Neural cell (in vitro differentiated cells): ENCODE results near the gene CTBP2. TPM values are rescaled to one million over a fixed set of nuclear protein-coding genes. Genes with fewer than 3 reads are reported as not detected.

Experiments
- H2AFZ ChIP-seq: fragments of 200-600, 300-800 bp; sonication (generic), shearing (Covaris generic); 2 replicates; pipeline ENCODE4 v1.6.0; 2014; ENCODE audit warnings: low read depth, mild to moderate bottlenecking, antibody characterized with exemption, low read length, moderate library complexity
- H3F3A ChIP-seq: fragments of 200-600 bp; shearing (Covaris generic); 2 replicates; pipeline ENCODE4 v1.6.1; 2016; ENCODE audit warnings: mild to moderate bottlenecking, moderate library complexity, mixed read lengths, antibody characterized with exemption, low read length; ENCODE audit not compliant: insufficient read depth, poor library complexity, severe bottlenecking
- H3K27ac ChIP-seq: fragments of 200-600, 300-800 bp; sonication (generic), shearing (Covaris generic); 2 replicates; pipeline ENCODE4 v1.5.1; 2014; ENCODE audit warnings: mild to moderate bottlenecking, low read length, moderate library complexity
- H3K27me3 ChIP-seq: fragments of 300-800, 200-600 bp; sonication (generic), shearing (Covaris generic); 2 replicates; pipeline ENCODE4 v1.6.0; 2014; ENCODE audit warnings: mild to moderate bottlenecking, low read depth, low read length, moderate library complexity; ENCODE audit not compliant: insufficient read depth
- H3K36me3 ChIP-seq: fragments of 300-800, 200-600 bp; sonication (generic), shearing (Covaris generic); 2 replicates; pipeline ENCODE4 v1.5.1; 2014; ENCODE audit warnings: mild to moderate bottlenecking, antibody characterized with exemption, low read length, moderate library complexity; ENCODE audit not compliant: insufficient read depth
- H3K4me2 ChIP-seq: fragments of 300-800, 200-600 bp; sonication (generic), shearing (Covaris generic); 2 replicates; pipeline ENCODE4 v1.6.0; 2014; ENCODE audit warnings: mild to moderate bottlenecking, low read length
- H3K4me3 ChIP-seq: fragments of 300-800, 200-600 bp; sonication (generic), shearing (Covaris generic); 2 replicates; pipeline ENCODE4 v1.5.1; 2014; ENCODE audit warnings: mild to moderate bottlenecking, low read length, moderate library complexity
- H3K79me2 ChIP-seq: fragments of 200-600 bp; shearing (Covaris generic); replicated peaks from 2 replicates; pipeline ENCODE4 v1.6.0; 2014; ENCODE audit warnings: mild to moderate bottlenecking, low read length, moderate library complexity; ENCODE audit not compliant: insufficient read depth
- H3K9ac ChIP-seq: fragments of 300-800, 200-600 bp; sonication (generic), shearing (Covaris generic); 2 replicates; pipeline ENCODE4 v1.6.1; 2016; ENCODE audit warnings: mild to moderate bottlenecking, low read length, mixed read lengths
- H3K9me2 ChIP-seq: fragments of 200-600 bp; shearing (Covaris generic); 2 replicates; pipeline ENCODE4 v1.6.1; 2016; ENCODE audit warnings: mild to moderate bottlenecking, low read length, mixed read lengths; ENCODE audit not compliant: insufficient read depth
- H3K9me3 ChIP-seq: fragments of 200-600, 300-800 bp; sonication (generic), shearing (Covaris generic); 2 replicates; pipeline ENCODE4 v1.6.1; 2016; ENCODE audit warnings: mild to moderate bottlenecking, mixed run types, low read length, moderate library complexity, mixed read lengths
- H4K20me1 ChIP-seq: fragments of 200-600 bp; shearing (Covaris generic); 2 replicates; pipeline ENCODE4 v1.6.1; 2016; ENCODE audit warnings: mild to moderate bottlenecking, mixed run types; ENCODE audit not compliant: insufficient read depth
- EP300 ChIP-seq: fragments of 450-650 bp; conservative IDR thresholded peaks from 2 replicates; pipeline ENCODE4 v1.6.1; 2014; ENCODE audit warnings: antibody characterized with exemption, mild to moderate bottlenecking, moderate library complexity; ENCODE audit not compliant: poor library complexity, severe bottlenecking
- EZH2 ChIP-seq: fragments of 200-600, 300-800 bp; shearing (Covaris generic), sonication (generic); IDR thresholded peaks from 2 replicates; pipeline ENCODE4 v1.6.1; 2014; ENCODE audit warnings: antibody characterized with exemption, low read length, borderline replicate concordance, mild to moderate bottlenecking; ENCODE audit not compliant: insufficient read depth, poor library complexity, severe bottlenecking
- MXI1 ChIP-seq: fragments of 450-650 bp; conservative IDR thresholded peaks from 2 replicates; pipeline ENCODE4 v1.6.1; 2014; ENCODE audit warnings: antibody characterized with exemption, mild to moderate bottlenecking; ENCODE audit not compliant: poor library complexity, severe bottlenecking
- POLR2AphosphoS5 ChIP-seq: IDR thresholded peaks from 2 replicates; pipeline ENCODE4 v1.6.1; 2012
- RAD21 ChIP-seq: fragments of 450-650 bp; conservative IDR thresholded peaks from 2 replicates; pipeline ENCODE4 v1.6.1; 2014; ENCODE audit warnings: antibody characterized with exemption, mild to moderate bottlenecking, moderate library complexity
- SMC3 ChIP-seq: fragments of 450-650 bp; conservative IDR thresholded peaks from 2 replicates; pipeline ENCODE4 v1.6.1; 2014; ENCODE audit warnings: antibody characterized with exemption, mild to moderate bottlenecking, moderate library complexity; ENCODE audit not compliant: poor library complexity
- TAF1 ChIP-seq: IDR thresholded peaks from 2 replicates; pipeline ENCODE4 v1.6.1; 2012; ENCODE audit warnings: low read depth
- polyA plus RNA-seq: library from polyadenylated mRNA; depleted of rRNA; stranded (reverse); fragments of >200 nt; gene quantifications from 2 replicates; pipeline ENCODE4 v1.2.3, GENCODE V29; 2014
- TF ChIP-seq, protein P1 (sequence below): IDR thresholded peaks from 2 replicates; pipeline ENCODE4 v1.6.1; 2012; ENCODE audit warnings: borderline replicate concordance
- TF ChIP-seq, protein P2 (sequence below): fragments of 450-650 bp; IDR thresholded peaks from 2 replicates; pipeline ENCODE4 v1.5.1; 2014; ENCODE audit warnings: antibody characterized with exemption, mild to moderate bottlenecking, moderate library complexity; ENCODE audit not compliant: poor library complexity, severe bottlenecking

Gene CTBP2
- polyA plus RNA-seq, 1 donor from 2014 or later, result 59.5 TPM

GRCh38 chr10:125091891-125092290 lies 68.5 kb downstream of the CTBP2 start:
- no peak overlapping the region for H3K4me3 ChIP-seq
- H3K27ac ChIP-seq, result no peak overlapping the region
- H3K4me2 ChIP-seq, result no peak overlapping the region
- no peaks in the 10 kb centered on the region for H3F3A ChIP-seq
- no peaks in the 10 kb centered on the region for H4K20me1 ChIP-seq
- H3K9me3 ChIP-seq, result no peaks in the 10 kb centered on the region
- no peak overlapping the region for H3K9ac ChIP-seq
- no peaks in the 10 kb centered on the region for H3K9me2 ChIP-seq
- H3K36me3 ChIP-seq, result no peaks in the 10 kb centered on the region
- peaks cover 23% of the 10 kb centered on the region for H3K79me2 ChIP-seq
- TF ChIP-seq EZH2, result no peak
- TF ChIP-seq TAF1, result no peak
- no peak for TF ChIP-seq RAD21
- TF ChIP-seq EP300, result no peak
- no peak for TF ChIP-seq MXI1
- no peak for TF ChIP-seq POLR2AphosphoS5
- TF ChIP-seq, protein P1, sequence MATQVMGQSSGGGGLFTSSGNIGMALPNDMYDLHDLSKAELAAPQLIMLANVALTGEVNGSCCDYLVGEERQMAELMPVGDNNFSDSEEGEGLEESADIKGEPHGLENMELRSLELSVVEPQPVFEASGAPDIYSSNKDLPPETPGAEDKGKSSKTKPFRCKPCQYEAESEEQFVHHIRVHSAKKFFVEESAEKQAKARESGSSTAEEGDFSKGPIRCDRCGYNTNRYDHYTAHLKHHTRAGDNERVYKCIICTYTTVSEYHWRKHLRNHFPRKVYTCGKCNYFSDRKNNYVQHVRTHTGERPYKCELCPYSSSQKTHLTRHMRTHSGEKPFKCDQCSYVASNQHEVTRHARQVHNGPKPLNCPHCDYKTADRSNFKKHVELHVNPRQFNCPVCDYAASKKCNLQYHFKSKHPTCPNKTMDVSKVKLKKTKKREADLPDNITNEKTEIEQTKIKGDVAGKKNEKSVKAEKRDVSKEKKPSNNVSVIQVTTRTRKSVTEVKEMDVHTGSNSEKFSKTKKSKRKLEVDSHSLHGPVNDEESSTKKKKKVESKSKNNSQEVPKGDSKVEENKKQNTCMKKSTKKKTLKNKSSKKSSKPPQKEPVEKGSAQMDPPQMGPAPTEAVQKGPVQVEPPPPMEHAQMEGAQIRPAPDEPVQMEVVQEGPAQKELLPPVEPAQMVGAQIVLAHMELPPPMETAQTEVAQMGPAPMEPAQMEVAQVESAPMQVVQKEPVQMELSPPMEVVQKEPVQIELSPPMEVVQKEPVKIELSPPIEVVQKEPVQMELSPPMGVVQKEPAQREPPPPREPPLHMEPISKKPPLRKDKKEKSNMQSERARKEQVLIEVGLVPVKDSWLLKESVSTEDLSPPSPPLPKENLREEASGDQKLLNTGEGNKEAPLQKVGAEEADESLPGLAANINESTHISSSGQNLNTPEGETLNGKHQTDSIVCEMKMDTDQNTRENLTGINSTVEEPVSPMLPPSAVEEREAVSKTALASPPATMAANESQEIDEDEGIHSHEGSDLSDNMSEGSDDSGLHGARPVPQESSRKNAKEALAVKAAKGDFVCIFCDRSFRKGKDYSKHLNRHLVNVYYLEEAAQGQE, result no peak
- TF ChIP-seq SMC3, result no peak
- TF ChIP-seq, protein P2, sequence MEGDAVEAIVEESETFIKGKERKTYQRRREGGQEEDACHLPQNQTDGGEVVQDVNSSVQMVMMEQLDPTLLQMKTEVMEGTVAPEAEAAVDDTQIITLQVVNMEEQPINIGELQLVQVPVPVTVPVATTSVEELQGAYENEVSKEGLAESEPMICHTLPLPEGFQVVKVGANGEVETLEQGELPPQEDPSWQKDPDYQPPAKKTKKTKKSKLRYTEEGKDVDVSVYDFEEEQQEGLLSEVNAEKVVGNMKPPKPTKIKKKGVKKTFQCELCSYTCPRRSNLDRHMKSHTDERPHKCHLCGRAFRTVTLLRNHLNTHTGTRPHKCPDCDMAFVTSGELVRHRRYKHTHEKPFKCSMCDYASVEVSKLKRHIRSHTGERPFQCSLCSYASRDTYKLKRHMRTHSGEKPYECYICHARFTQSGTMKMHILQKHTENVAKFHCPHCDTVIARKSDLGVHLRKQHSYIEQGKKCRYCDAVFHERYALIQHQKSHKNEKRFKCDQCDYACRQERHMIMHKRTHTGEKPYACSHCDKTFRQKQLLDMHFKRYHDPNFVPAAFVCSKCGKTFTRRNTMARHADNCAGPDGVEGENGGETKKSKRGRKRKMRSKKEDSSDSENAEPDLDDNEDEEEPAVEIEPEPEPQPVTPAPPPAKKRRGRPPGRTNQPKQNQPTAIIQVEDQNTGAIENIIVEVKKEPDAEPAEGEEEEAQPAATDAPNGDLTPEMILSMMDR, result no peak
- no peaks in the 10 kb centered on the region for H3K27me3 ChIP-seq
- no peak overlapping the region for H2AFZ ChIP-seq

- no peaks in the 10 kb centered on the region for H3K36me3 ChIP-seq
- peaks cover 21% of the 10 kb centered on the region for H3K79me2 ChIP-seq
- no peak overlapping the region for H3K4me2 ChIP-seq
- H3K9me3 ChIP-seq, result no peaks in the 10 kb centered on the region
- no peaks in the 10 kb centered on the region for H3K9me2 ChIP-seq
- no peak overlapping the region for H2AFZ ChIP-seq
- TF ChIP-seq, protein P1, result no peak
- TF ChIP-seq, protein P2, result no peak
- no peak for TF ChIP-seq POLR2AphosphoS5
- TF ChIP-seq RAD21, result no peak
- no peak for TF ChIP-seq TAF1
- no peak overlapping the region for H3K4me3 ChIP-seq
- H3F3A ChIP-seq, result no peaks in the 10 kb centered on the region
- no peaks in the 10 kb centered on the region for H3K27me3 ChIP-seq
- H4K20me1 ChIP-seq, result no peaks in the 10 kb centered on the region
- H3K9ac ChIP-seq, result no peak overlapping the region
- H3K27ac ChIP-seq, result no peak overlapping the region
Observed at GRCh38 chr10:125089469-125089868, 70.9 kb downstream of the CTBP2 start.
